ENCODE data around the gene SH3GL1.

- TF ChIP-seq POLR2A (IDR thresholded peaks at IDR 0.05) = no peak
- TF ChIP-seq, protein P1, sequence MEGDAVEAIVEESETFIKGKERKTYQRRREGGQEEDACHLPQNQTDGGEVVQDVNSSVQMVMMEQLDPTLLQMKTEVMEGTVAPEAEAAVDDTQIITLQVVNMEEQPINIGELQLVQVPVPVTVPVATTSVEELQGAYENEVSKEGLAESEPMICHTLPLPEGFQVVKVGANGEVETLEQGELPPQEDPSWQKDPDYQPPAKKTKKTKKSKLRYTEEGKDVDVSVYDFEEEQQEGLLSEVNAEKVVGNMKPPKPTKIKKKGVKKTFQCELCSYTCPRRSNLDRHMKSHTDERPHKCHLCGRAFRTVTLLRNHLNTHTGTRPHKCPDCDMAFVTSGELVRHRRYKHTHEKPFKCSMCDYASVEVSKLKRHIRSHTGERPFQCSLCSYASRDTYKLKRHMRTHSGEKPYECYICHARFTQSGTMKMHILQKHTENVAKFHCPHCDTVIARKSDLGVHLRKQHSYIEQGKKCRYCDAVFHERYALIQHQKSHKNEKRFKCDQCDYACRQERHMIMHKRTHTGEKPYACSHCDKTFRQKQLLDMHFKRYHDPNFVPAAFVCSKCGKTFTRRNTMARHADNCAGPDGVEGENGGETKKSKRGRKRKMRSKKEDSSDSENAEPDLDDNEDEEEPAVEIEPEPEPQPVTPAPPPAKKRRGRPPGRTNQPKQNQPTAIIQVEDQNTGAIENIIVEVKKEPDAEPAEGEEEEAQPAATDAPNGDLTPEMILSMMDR (IDR thresholded peaks at IDR 0.05) = no peak
Observed at GRCh38 chr19:4391701-4392483, 8.5 kb downstream of the SH3GL1 start.
